SK-N-SH (cell line): ENCODE results near the gene AAMP. TPM values are rescaled to one million over a fixed set of nuclear protein-coding genes. Genes with fewer than 3 reads are reported as not detected.

ENCODE experiments used
- CTCF ChIA-PET: fragments of 300-600, 350-600 bp; formaldehyde crosslinking; extraction: SDS; loops from one replicate; lab custom pipeline; 2021; lab: Yijun Ruan, JAX
- POLR2A ChIA-PET: fragments of 350-600 bp; sonication (Branson Sonifier 250); formaldehyde crosslinking; extraction: SDS; loops from one replicate; lab custom pipeline; 2020; ENCODE audit warnings: antibody characterized with exemption, inconsistent platforms; lab: Yijun Ruan, JAX
- DNase-seq: peaks from one replicate; pipeline ENCODE4 v3.0.0; 2012
- H2AFZ ChIP-seq: fragments of 200-600 bp; sonication (generic); 2 replicates; pipeline ENCODE4 v1.8.1; 2016; ENCODE audit warnings: antibody characterized with exemption, mild to moderate bottlenecking, low read depth
- H3F3A ChIP-seq: fragments of 200-600 bp; sonication (generic); replicated peaks from 2 replicates; pipeline ENCODE3; 2016; ENCODE audit warnings: antibody characterized with exemption, mild to moderate bottlenecking; ENCODE audit not compliant: insufficient read depth
- H3K27ac ChIP-seq, 2 experiments: fragments of 200-500 bp in 1 of 2; fragments of 200-600 bp in 1 of 2; sonication (Bioruptor generic) in 1 of 2; sonication (generic), shearing (Covaris generic) in 1 of 2; 2 replicates each; pipeline versions ENCODE4 v1.5.1 to v1.6.1; 2014 to 2016; ENCODE audit warnings: low read depth in 2 of 2, inconsistent platforms in 1 of 2, low read length in 1 of 2, mild to moderate bottlenecking in 1 of 2, mixed read lengths in 1 of 2
- H3K27me3 ChIP-seq: fragments of 200-600 bp; sonication (generic), shearing (Covaris generic); 2 replicates; pipeline ENCODE4 v1.6.1; 2016; ENCODE audit warnings: mixed run types; ENCODE audit not compliant: insufficient read depth
- H3K36me3 ChIP-seq, 2 experiments: fragments of 200-500 bp in 1 of 2; fragments of 200-600 bp in 1 of 2; sonication (Bioruptor generic) in 1 of 2; sonication (generic) in 1 of 2; replicated peaks in 1 of 2; 2 replicates each; pipeline versions ENCODE3 to v1.5.1; 2014 to 2016; ENCODE audit warnings: low read length in 1 of 2, mild to moderate bottlenecking in 1 of 2; ENCODE audit not compliant: insufficient read depth in 2 of 2, control insufficient read depth in 1 of 2
- H3K4me1 ChIP-seq, 2 experiments: fragments of 200-500 bp in 1 of 2; fragments of 200-600 bp in 1 of 2; sonication (Bioruptor generic) in 1 of 2; sonication (generic), shearing (Covaris generic) in 1 of 2; 2 replicates each; pipeline versions ENCODE4 v1.5.1 to v1.6.1; 2014 to 2016; ENCODE audit warnings: low read depth in 1 of 2, low read length in 1 of 2, mixed run types in 1 of 2; ENCODE audit not compliant: insufficient read depth in 2 of 2, control insufficient read depth in 1 of 2
- H3K4me2 ChIP-seq: fragments of 200-600 bp; sonication (generic), shearing (Covaris generic); 2 replicates; pipeline ENCODE4 v1.6.1; 2017; ENCODE audit warnings: mixed run types
- H3K4me3 ChIP-seq, 2 experiments: fragments of 200-500 bp in 1 of 2; fragments of 200-600 bp in 1 of 2; sonication (Bioruptor generic) in 1 of 2; sonication (generic), shearing (Covaris generic) in 1 of 2; 2 replicates each; pipeline versions ENCODE4 v1.5.1 to v1.8.1; 2014 to 2016; ENCODE audit warnings: low read depth in 2 of 2, inconsistent platforms in 1 of 2, low read length in 1 of 2, mild to moderate bottlenecking in 1 of 2, mixed read lengths in 1 of 2, moderate library complexity in 1 of 2
- H3K79me2 ChIP-seq: fragments of 200-600 bp; sonication (generic); 2 replicates; pipeline ENCODE4 v1.8.1; 2017; ENCODE audit warnings: mild to moderate bottlenecking; ENCODE audit not compliant: insufficient read depth
- H3K9ac ChIP-seq: fragments of 200-600 bp; sonication (generic); 2 replicates; pipeline ENCODE4 v1.6.1; 2017; ENCODE audit warnings: mixed run types
- H3K9me2 ChIP-seq: fragments of 200-600 bp; sonication (generic); 2 replicates; pipeline ENCODE4 v1.6.1; 2017; ENCODE audit warnings: mixed run types
- H3K9me3 ChIP-seq: fragments of 200-600 bp; sonication (generic); 2 replicates; pipeline ENCODE4 v1.6.1; 2017; ENCODE audit warnings: mixed run types, mild to moderate bottlenecking, moderate library complexity
- H4K20me1 ChIP-seq: fragments of 200-600 bp; sonication (generic); 2 replicates; pipeline ENCODE4 v1.6.1; 2017; ENCODE audit warnings: mild to moderate bottlenecking, mixed run types; ENCODE audit not compliant: insufficient read depth
- ELF1 ChIP-seq: IDR thresholded peaks from 2 replicates; pipeline ENCODE4 v1.4.0; 2012
- FOSL2 ChIP-seq: IDR thresholded peaks from 2 replicates; pipeline ENCODE4 v1.4.0; 2012; ENCODE audit warnings: low read depth, mild to moderate bottlenecking, moderate library complexity, borderline replicate concordance
- JUND ChIP-seq: IDR thresholded peaks from 2 replicates; pipeline ENCODE4 v1.4.0; 2012
- NFIC ChIP-seq: IDR thresholded peaks from 2 replicates; pipeline ENCODE4 v1.4.0; 2012; ENCODE audit warnings: borderline replicate concordance
- RAD21 ChIP-seq: IDR thresholded peaks from 2 replicates; pipeline ENCODE4 v1.6.1; 2012; ENCODE audit warnings: mild to moderate bottlenecking, low read length
- RFX5 ChIP-seq: IDR thresholded peaks from 2 replicates; pipeline ENCODE4 v1.6.1; 2012; ENCODE audit warnings: mild to moderate bottlenecking, improper control_type of control experiment, low read length
- TCF12 ChIP-seq: IDR thresholded peaks from 2 replicates; pipeline ENCODE4 v1.4.0; 2012
- TEAD4 ChIP-seq: IDR thresholded peaks from 2 replicates; pipeline ENCODE4 v1.4.0; 2012; ENCODE audit warnings: mild to moderate bottlenecking, borderline replicate concordance; ENCODE audit not compliant: insufficient read depth
- WGBS: methylation state at CpG from one replicate; pipeline ENCODE4 v1.1.6; 2017; ENCODE audit warnings: low lambda C conversion rate; 5-methylcytosine and 5-hydroxymethylcytosine counted together
- polyA plus RNA-seq, 3 experiments: library from polyadenylated mRNA; depleted of rRNA; stranded (reverse); fragments of >200 nt; gene quantifications; 2 replicates each; pipeline ENCODE4 v1.2.3, GENCODE V29; 2012
- TF ChIP-seq, protein P1 (sequence below): IDR thresholded peaks from 2 replicates; pipeline ENCODE4 v1.4.0; 2012; ENCODE audit warnings: low read depth, borderline replicate concordance
- TF ChIP-seq, protein P2 (sequence below): fragments of 150-350 bp; IDR thresholded peaks from 2 replicates; pipeline ENCODE4 v1.6.1; 2017; ENCODE audit warnings: antibody characterized with exemption, low read length, low read depth, borderline replicate concordance

Gene AAMP
- polyA plus RNA-seq, 1 of the 3 experiments (the other 2 are of a cell fraction): 276 TPM

DNA sequence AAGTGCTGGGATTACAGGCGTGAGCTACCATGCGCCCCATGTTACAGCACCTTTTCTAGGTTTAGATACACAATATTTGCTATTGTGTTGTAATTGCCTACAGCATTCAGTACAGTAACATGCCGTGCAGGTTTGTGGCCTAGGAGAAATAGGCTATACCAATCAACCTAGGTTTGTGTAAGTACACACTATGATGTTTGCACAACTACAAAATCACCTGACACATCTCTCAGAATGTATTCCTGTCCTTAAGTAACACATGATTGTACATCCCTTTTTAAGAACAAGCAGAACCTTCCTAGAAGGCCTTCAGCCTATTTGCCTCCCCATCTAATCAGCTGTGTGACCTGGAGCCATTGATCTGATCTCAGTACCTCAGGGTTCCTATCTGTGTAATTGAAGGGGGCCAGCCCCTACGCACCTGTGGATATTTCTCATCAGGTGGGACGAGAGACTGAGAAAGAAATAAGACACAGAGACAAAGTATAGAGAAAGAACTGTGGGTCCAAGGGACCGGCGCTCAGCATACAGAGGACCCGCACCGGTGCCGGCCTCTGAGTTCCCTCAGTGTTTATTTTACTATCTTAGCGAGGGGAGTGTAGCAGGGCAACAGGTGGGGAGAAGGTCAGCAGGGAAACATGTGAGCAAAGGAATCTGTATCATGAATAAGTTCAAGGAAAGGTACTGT lies 41.1 kb upstream of the AAMP start:
- Histone ChIP-seq H3F3A (no peaks in the 10 kb centered on the region), H4K20me1 (no peaks in the 10 kb centered on the region), H3K4me3 (no peak overlapping the region), H3K27ac (no peak overlapping the region), H3K9ac (no peak overlapping the region), H3K9me3 (no peaks in the 10 kb centered on the region), H3K4me2 (no peak overlapping the region), H3K36me3 (no peaks in the 10 kb centered on the region), H3K4me1 (no peaks in the 10 kb centered on the region), H3K9me2 (no peaks in the 10 kb centered on the region), H3K27me3 (no peaks in the 10 kb centered on the region), H2AFZ (no peak overlapping the region), H3K79me2 (no peaks in the 10 kb centered on the region)
- CTCF ChIA-PET: interaction anchor here (3.0 kb wide), 1 partner anchor 9 kb away, joined by 12 read pairs; no protein-coding TSS in a partner anchor
- no peak for TF ChIP-seq NFIC
- TF ChIP-seq, protein P1, sequence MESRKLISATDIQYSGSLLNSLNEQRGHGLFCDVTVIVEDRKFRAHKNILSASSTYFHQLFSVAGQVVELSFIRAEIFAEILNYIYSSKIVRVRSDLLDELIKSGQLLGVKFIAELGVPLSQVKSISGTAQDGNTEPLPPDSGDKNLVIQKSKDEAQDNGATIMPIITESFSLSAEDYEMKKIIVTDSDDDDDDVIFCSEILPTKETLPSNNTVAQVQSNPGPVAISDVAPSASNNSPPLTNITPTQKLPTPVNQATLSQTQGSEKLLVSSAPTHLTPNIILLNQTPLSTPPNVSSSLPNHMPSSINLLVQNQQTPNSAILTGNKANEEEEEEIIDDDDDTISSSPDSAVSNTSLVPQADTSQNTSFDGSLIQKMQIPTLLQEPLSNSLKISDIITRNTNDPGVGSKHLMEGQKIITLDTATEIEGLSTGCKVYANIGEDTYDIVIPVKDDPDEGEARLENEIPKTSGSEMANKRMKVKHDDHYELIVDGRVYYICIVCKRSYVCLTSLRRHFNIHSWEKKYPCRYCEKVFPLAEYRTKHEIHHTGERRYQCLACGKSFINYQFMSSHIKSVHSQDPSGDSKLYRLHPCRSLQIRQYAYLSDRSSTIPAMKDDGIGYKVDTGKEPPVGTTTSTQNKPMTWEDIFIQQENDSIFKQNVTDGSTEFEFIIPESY: no peak
- no peak for TF ChIP-seq RAD21
- no peak for TF ChIP-seq FOSL2
- no peak for TF ChIP-seq TCF12
- TF ChIP-seq RFX5: no peak
- TF ChIP-seq TEAD4: no peak
- WGBS: 87% methylated on average over 11 of the region's 11 CpGs
- POLR2A ChIA-PET: no interaction called here
- no peak for DNase-seq

DNA sequence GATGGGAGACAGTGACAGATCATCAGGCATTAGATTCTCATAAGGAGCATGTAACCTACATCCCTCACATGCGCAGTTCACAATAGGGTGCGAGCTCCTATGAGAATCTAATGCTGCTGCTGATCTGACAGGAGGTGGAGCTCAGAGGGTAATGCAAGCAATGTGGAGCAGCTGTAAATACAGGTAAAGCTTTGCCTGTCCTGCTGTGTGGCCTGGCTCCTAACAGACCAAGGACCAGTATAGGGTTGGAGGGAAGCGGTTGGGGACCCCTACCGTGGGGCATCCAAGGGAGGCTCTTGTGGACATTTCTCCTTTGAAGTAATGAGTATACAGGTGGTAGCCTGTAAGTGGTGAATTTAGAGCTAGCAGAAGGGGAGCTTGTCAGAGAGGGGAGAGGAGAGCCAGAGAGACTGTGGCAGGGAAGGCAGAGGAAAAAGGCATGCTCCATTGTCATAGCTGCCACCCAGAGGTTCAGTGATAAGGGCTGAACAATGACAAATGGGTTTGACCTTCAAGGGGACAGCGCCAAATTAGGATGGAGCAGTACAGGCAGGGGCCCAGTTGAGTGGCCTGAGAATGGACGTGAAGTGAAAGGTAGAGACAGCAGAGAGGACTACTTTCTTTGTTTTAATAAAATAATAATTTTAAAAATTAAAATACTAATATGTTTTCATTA lies 37.6 kb upstream of the AAMP start:
- H3K4me1 ChIP-seq: no peaks in the 10 kb centered on the region
- WGBS: 79% methylated on average over 6 of the region's 6 CpGs
- H3K4me3 ChIP-seq: no peak overlapping the region
- H3K4me2 ChIP-seq: no peak overlapping the region
- no peaks in the 10 kb centered on the region for H3K27me3 ChIP-seq
- no peak overlapping the region for H3K27ac ChIP-seq
- H4K20me1 ChIP-seq: no peaks in the 10 kb centered on the region
- H3K36me3 ChIP-seq: no peaks in the 10 kb centered on the region
- H3K9me2 ChIP-seq: no peaks in the 10 kb centered on the region
- H3K9me3 ChIP-seq: no peaks in the 10 kb centered on the region
- no peak overlapping the region for H3K9ac ChIP-seq
- H3K79me2 ChIP-seq: no peaks in the 10 kb centered on the region
- ChIA-PET CTCF (interaction anchor here (1.1 to 1.6 kb wide), 3 partner anchors 9 to 89 kb away, joined by 3 to 5 read pairs (median 4); partner anchors contain the start of gene CATIP), POLR2A (no interaction called here)
- no peaks in the 10 kb centered on the region for H3F3A ChIP-seq
- DNase-seq: no peak
- TF ChIP-seq JUND: no peak
- TF ChIP-seq, protein P2, sequence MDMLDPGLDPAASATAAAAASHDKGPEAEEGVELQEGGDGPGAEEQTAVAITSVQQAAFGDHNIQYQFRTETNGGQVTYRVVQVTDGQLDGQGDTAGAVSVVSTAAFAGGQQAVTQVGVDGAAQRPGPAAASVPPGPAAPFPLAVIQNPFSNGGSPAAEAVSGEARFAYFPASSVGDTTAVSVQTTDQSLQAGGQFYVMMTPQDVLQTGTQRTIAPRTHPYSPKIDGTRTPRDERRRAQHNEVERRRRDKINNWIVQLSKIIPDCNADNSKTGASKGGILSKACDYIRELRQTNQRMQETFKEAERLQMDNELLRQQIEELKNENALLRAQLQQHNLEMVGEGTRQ: no peak
- no peak for TF ChIP-seq NFIC
- no peak for TF ChIP-seq ELF1
- TF ChIP-seq RFX5: no peak
- no peak overlapping the region for H2AFZ ChIP-seq
